Ishikawa (cell line): Measurements from ENCODE around the gene RRP15.

Experiments
- CEBPB ChIP-seq: IDR thresholded peaks from 2 replicates; pipeline ENCODE4 v1.6.1; 2012
- CREB1 ChIP-seq: IDR thresholded peaks from 2 replicates; pipeline ENCODE4 v1.6.1; 2012; ENCODE audit warnings: low read depth
- EGR1 ChIP-seq: IDR thresholded peaks from 2 replicates; pipeline ENCODE4 v1.6.1; 2012
- EP300 ChIP-seq: IDR thresholded peaks from 2 replicates; pipeline ENCODE4 v1.6.1; 2012; ENCODE audit warnings: borderline replicate concordance
- FOXM1 ChIP-seq: IDR thresholded peaks from 2 replicates; pipeline ENCODE4 v1.6.1; 2012; ENCODE audit warnings: low read depth, borderline replicate concordance
- MAX ChIP-seq: IDR thresholded peaks from 2 replicates; pipeline ENCODE4 v1.6.1; 2012
- NFIC ChIP-seq: IDR thresholded peaks from 2 replicates; pipeline ENCODE4 v1.6.1; 2012
- RAD21 ChIP-seq: IDR thresholded peaks from 2 replicates; pipeline ENCODE4 v1.6.1; 2012; ENCODE audit warnings: low read depth
- REST ChIP-seq: IDR thresholded peaks from 2 replicates; pipeline ENCODE4 v1.6.1; 2012; ENCODE audit warnings: low read depth, mild to moderate bottlenecking
- TAF1 ChIP-seq: IDR thresholded peaks from 2 replicates; pipeline ENCODE4 v1.6.1; 2012; ENCODE audit warnings: low read depth, mild to moderate bottlenecking
- YY1 ChIP-seq: IDR thresholded peaks from 2 replicates; pipeline ENCODE4 v1.6.1; 2012; ENCODE audit warnings: low read depth
- ZBTB7A ChIP-seq: IDR thresholded peaks from 2 replicates; pipeline ENCODE4 v1.6.1; 2012; ENCODE audit warnings: low read depth

- TF ChIP-seq FOXM1 (no peak), EP300 (no peak), REST (no peak), ZBTB7A (no peak), CEBPB (no peak), RAD21 (no peak), MAX (no peak), CREB1 (no peak), EGR1 (no peak), YY1 (no peak), NFIC (no peak), TAF1 (no peak)
These were observed 11.2 kb upstream of the RRP15 start for GRCh38 chr1:218273762-218274479.
